SU-DHL-6 (cell line): ENCODE data around the gene MIEN1.

Experiments
- CTCF ChIP-seq: fragments of 200-600 bp; sonication (generic); IDR thresholded peaks from one replicate; pipeline ENCODE4 v1.5.1; 2017; ENCODE audit warnings: antibody characterized with exemption, mild to moderate bottlenecking, low read length, moderate library complexity; ENCODE audit not compliant: insufficient read depth, poor library complexity, severe bottlenecking
- EZH2phosphoT487 ChIP-seq: fragments of 200-600 bp; sonication (generic), shearing (Covaris generic); conservative IDR thresholded peaks from 2 replicates; pipeline ENCODE4 v1.6.1; 2018; ENCODE audit warnings: mild to moderate bottlenecking, antibody characterized with exemption, low read length, moderate library complexity, mixed read lengths

DNA sequence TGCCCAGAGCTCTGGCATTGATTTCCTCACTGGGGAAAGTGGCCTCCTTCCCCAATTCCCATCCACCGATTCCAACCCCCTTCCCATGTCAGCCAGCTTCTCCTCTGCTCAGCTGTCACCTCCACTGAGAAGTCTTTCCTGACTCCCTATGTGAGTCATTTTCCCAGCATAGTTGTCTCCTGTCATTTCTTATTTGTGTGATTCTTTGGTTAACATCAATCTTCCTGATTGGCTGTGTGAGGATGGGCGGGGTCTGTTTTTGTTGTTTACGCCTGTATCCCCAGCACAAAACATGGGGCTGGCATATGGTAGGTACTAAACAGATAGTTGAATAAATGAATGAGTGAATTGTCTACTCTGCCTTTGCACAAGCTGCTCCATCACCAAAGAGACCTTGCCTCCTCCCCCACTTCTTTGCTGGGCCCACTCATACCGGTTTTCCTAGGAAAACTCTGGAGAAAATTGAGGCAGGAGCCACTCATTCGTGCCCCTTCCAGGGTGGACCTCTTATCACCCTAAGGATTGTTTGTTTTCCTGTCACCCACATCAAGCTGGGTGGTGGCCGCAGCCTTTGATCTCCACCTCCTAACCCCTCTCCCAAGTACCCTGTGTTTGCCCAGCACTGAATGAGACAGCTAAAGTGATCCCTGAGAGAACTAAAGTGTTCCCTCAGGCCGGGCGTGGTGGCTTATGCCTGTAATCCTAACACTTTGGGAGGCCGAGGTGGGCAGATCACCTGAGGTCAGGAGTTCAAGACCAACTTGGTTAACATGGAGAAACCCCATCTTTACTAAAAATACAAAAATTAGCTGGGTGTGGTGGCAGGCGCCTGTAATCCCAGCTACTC is 6.2 kb upstream of the MIEN1 start:
- no peak for TF ChIP-seq CTCF
- TF ChIP-seq EZH2phosphoT487, result no peak
